Measurements from ENCODE around the gene ALOX15B. TPM values are rescaled to one million over a fixed set of nuclear protein-coding genes. Genes with fewer than 3 reads are reported as not detected.

ALOX15B gene
- total and polyA plus RNA-seq, 4 donors, result 0.16 to 1.0 (median 0.56) TPM

DNA sequence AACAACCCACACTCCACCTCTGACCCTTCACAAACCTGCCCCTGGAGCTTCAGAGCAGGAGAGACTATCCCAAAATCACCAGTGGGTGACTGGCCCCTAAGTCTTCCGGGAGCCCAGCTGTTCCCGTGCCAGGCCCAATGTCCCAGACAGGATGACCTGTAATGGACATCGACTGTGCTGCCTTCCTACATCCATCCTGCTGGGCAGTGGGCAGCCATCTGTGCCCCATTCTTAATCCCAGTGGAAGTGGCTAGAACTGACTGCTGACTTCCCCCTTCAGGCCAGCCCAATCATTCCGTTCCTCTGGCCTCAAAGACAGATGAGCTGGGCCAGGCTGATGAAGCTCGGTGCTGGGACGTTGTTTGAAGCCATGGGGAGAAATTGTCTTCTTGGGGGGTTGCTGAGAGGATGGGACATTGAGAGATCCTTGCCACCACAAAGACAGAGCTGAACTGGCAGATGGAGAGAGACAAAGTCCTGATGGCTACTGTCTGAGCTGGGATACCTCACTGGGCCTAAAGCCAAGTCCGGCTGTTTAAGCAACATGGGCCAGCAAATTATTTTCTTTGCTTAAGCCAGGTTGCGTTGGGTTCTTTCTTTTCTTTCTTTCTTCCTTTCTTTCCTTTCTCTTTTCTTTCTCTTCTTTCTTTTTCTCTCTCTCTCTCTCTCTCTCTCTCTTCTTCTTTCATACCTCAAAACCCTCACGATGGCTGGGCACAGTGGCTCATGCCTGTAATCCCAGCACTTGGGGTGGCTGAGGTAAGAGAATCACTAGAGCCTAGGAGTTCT, 17.9 kb upstream of the ALOX15B start:
- Histone ChIP-seq H3K4me1 (ENCODE audit: control insufficient read depth in 4 of 4, insufficient read depth in 4 of 4, low read length in 3 of 4) (peaks cover 6 to 42% (median 26%) of the 10 kb centered on the region in 4 donors), H3K9me3 (ENCODE audit: control insufficient read depth in 4 of 4, low read length in 3 of 4) (no peaks in the 10 kb centered on the region), H3K9ac (ENCODE audit: low read depth in 1 of 2, low read length in 2 of 2) (no peak overlapping the region), H3K27me3 (ENCODE audit: control insufficient read depth in 4 of 4, insufficient read depth in 4 of 4, low read length in 3 of 4) (no peaks in the 10 kb centered on the region), H3K27ac (ENCODE audit: low read depth in 1 of 2, low read length in 2 of 2) (no peak overlapping the region), H3K4me3 (ENCODE audit: low read depth in 1 of 3, low read length in 3 of 3) (no peak overlapping the region), H3K36me3 (ENCODE audit: control insufficient read depth in 4 of 4, insufficient read depth in 3 of 4, low read depth in 1 of 4, low read length in 3 of 4) (no peaks in the 10 kb centered on the region)
- TF ChIP-seq SP1 (IDR thresholded peaks at IDR 0.05) (no peak), YY1 (IDR thresholded peaks at IDR 0.05) (no peak), HNF4A (conservative IDR thresholded peaks at IDR 0.05) (peak; percentile 22 to 26), GABPA (IDR thresholded peaks at IDR 0.05 in 1 of 2, conservative IDR thresholded peaks at IDR 0.05 in 1 of 2) (no peak)
- DNase-seq (ENCODE audit: low spot score), result no peak
- 79% methylated on average over 9 of the region's 9 CpGs for WGBS

DNA sequence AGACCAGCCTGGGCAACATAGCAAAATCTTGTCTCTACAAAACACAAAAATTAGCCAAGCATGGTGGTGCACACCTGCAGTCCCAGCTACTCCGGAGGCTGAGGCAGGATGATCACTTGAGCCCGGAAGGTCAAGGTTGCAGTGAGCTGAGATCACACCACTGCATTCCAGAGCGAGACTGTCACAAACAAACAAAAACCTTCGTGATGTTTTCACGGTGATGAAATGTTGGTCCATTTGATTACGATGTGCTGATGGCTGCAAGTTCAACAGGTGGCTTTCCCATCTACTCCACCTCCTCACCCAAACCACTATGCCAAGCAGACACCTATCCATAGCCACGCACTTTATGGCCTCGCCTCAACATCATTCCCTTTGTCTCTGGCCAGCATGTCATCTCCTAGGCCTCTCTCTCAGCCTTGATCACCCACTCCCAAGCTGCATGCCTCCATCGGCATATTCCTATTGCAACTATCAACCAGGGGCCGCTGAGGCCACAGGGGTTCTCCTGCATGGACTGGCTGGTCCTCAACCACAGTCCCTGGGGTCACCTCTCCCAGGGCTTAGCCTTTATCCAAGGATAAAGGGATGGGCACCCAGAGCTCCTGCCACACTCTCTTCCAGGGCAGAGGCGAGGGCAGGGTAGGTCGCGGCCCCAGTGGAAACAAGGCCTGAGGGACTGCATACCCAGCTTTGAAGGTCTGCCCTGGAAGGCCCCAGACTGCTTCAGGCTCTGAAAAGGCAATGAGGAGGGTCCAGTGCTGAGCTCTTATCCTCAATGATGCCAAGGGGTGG, 17.1 kb upstream of the ALOX15B start:
- WGBS, result 74% methylated on average over 13 of the region's 13 CpGs
- peaks cover 3 to 34% (median 21%) of the 10 kb centered on the region in 4 donors for H3K4me1 ChIP-seq (ENCODE audit: control insufficient read depth in 4 of 4, insufficient read depth in 4 of 4, low read length in 3 of 4)
- H3K9me3 ChIP-seq (ENCODE audit: control insufficient read depth in 4 of 4, low read length in 3 of 4), result no peaks in the 10 kb centered on the region
- H3K27me3 ChIP-seq (ENCODE audit: control insufficient read depth in 4 of 4, insufficient read depth in 4 of 4, low read length in 3 of 4), result no peaks in the 10 kb centered on the region
- no peak overlapping the region for H3K27ac ChIP-seq (ENCODE audit: low read depth in 1 of 2, low read length in 2 of 2)
- no peaks in the 10 kb centered on the region for H3K36me3 ChIP-seq (ENCODE audit: control insufficient read depth in 4 of 4, insufficient read depth in 3 of 4, low read depth in 1 of 4, low read length in 3 of 4)
- no peak overlapping the region for H3K9ac ChIP-seq (ENCODE audit: low read depth in 1 of 2, low read length in 2 of 2)
- TF ChIP-seq RXRA (IDR thresholded peaks at IDR 0.05), result no peak
- no peak for TF ChIP-seq FOXA1 (IDR thresholded peaks at IDR 0.05)
- TF ChIP-seq REST (IDR thresholded peaks at IDR 0.05), result no peak
- TF ChIP-seq TAF1 (conservative IDR thresholded peaks at IDR 0.05), result no peak
- TF ChIP-seq GABPA (IDR thresholded peaks at IDR 0.05 in 1 of 2, conservative IDR thresholded peaks at IDR 0.05 in 1 of 2), result no peak
- TF ChIP-seq EGR1 (IDR thresholded peaks at IDR 0.05; ENCODE audit: low read depth in 2 of 2), result no peak
- no peak for TF ChIP-seq FOXA2 (IDR thresholded peaks at IDR 0.05)
- no peak for TF ChIP-seq CTCF (IDR thresholded peaks at IDR 0.05; ENCODE audit: low read depth, low read length, missing input control)
- TF ChIP-seq ZBTB33 (IDR thresholded peaks at IDR 0.05), result no peak
- no peak for TF ChIP-seq RAD21 (IDR thresholded peaks at IDR 0.05)
- no peak for TF ChIP-seq NR2F2 (IDR thresholded peaks at IDR 0.05)
- TF ChIP-seq JUND (IDR thresholded peaks at IDR 0.05), result no peak
- TF ChIP-seq, protein P1, sequence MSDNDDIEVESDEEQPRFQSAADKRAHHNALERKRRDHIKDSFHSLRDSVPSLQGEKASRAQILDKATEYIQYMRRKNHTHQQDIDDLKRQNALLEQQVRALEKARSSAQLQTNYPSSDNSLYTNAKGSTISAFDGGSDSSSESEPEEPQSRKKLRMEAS (IDR thresholded peaks at IDR 0.05), result no peak
- TF ChIP-seq HNF4A (conservative IDR thresholded peaks at IDR 0.05), result no peak
- no peak for TF ChIP-seq YY1 (IDR thresholded peaks at IDR 0.05)
- TF ChIP-seq HNF4G (IDR thresholded peaks at IDR 0.05), result no peak
- no peak for TF ChIP-seq SP1 (IDR thresholded peaks at IDR 0.05)
- TF ChIP-seq, protein P2, sequence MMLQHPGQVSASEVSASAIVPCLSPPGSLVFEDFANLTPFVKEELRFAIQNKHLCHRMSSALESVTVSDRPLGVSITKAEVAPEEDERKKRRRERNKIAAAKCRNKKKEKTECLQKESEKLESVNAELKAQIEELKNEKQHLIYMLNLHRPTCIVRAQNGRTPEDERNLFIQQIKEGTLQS (IDR thresholded peaks at IDR 0.05), result no peak
- DNase-seq (ENCODE audit: low spot score), result no peak
- H3K4me3 ChIP-seq (ENCODE audit: low read depth in 1 of 3, low read length in 3 of 3), result no peak overlapping the region

All from liver (tissue), 9 donors.